CD14-positive monocyte (primary cell): ENCODE results near the gene CFAP97. TPM values are rescaled to one million over a fixed set of nuclear protein-coding genes. Genes with fewer than 3 reads are reported as not detected.

Experiments
- DNase-seq, 3 donors: peaks; one replicate each; pipeline ENCODE4 v3.0.0-alpha.2; 2011 to 2022
- H2AFZ ChIP-seq: 2 replicates; pipeline ENCODE4 v1.6.0; 2012; ENCODE audit warnings: mild to moderate bottlenecking, low read depth, low read length, inconsistent platforms; ENCODE audit not compliant: insufficient read depth, poor library complexity, severe bottlenecking
- H3K27ac ChIP-seq, 2 donors: 1 replicate in 1 of 2; 2 replicates in 1 of 2; pipeline ENCODE4 v1.5.1; 2012 to 2013; ENCODE audit warnings: low read length in 2 of 2, control low read depth in 1 of 2, inconsistent platforms in 1 of 2, low read depth in 1 of 2, mild to moderate bottlenecking in 1 of 2
- H3K27me3 ChIP-seq, 2 donors: one replicate each; pipeline versions ENCODE4 v1.6.0 to v1.6.1; 2011 to 2013; ENCODE audit warnings: low read length in 2 of 2; ENCODE audit not compliant: control insufficient read depth in 2 of 2, insufficient read depth in 2 of 2
- H3K36me3 ChIP-seq, 2 donors: replicated peaks in 1 of 2; 1 replicate in 1 of 2; 2 replicates in 1 of 2; pipeline versions ENCODE4 v1.5.1 to v1.6.1; 2012 to 2013; ENCODE audit warnings: low read length in 2 of 2, control low read depth in 1 of 2, inconsistent platforms in 1 of 2, mild to moderate bottlenecking in 1 of 2; ENCODE audit not compliant: insufficient read depth in 2 of 2, control insufficient read depth in 1 of 2
- H3K4me1 ChIP-seq, 2 donors: 1 replicate in 1 of 2; 2 replicates in 1 of 2; pipeline versions ENCODE4 v1.5.1 to v1.6.1; 2012 to 2013; ENCODE audit warnings: low read length in 2 of 2, control low read depth in 1 of 2, inconsistent platforms in 1 of 2, mild to moderate bottlenecking in 1 of 2, moderate library complexity in 1 of 2; ENCODE audit not compliant: insufficient read depth in 2 of 2, control insufficient read depth in 1 of 2
- H3K4me2 ChIP-seq: replicated peaks from 2 replicates; pipeline ENCODE3; 2012; ENCODE audit warnings: low read length, moderate library complexity, mild to moderate bottlenecking; ENCODE audit not compliant: poor library complexity, severe bottlenecking; ENCODE audit errors: extremely low read depth
- H3K4me3 ChIP-seq, 3 experiments: fragments of 200-600 bp in 1 of 3; sonication (generic) in 1 of 3; replicated peaks in 1 of 3; 1 replicate in 2 of 3; 2 replicates in 1 of 3; pipeline ENCODE4 v1.5.1; 2011 to 2013; ENCODE audit warnings: low read length in 3 of 3, mild to moderate bottlenecking in 3 of 3, control low read depth in 2 of 3, low read depth in 2 of 3, inconsistent platforms in 1 of 3, moderate library complexity in 1 of 3
- H3K79me2 ChIP-seq: 2 replicates; pipeline ENCODE4 v1.6.0; 2012; ENCODE audit warnings: mild to moderate bottlenecking, control low read depth, inconsistent platforms, low read length, moderate library complexity; ENCODE audit not compliant: insufficient read depth
- H3K9ac ChIP-seq: 2 replicates; pipeline ENCODE4 v1.6.0; 2017; ENCODE audit warnings: low read length, mild to moderate bottlenecking; ENCODE audit not compliant: insufficient read depth, poor library complexity, severe bottlenecking
- H3K9me3 ChIP-seq, 2 donors: replicated peaks in 1 of 2; 1 replicate in 1 of 2; 2 replicates in 1 of 2; pipeline versions ENCODE4 v1.5.1 to v1.6.1; 2012 to 2013; ENCODE audit warnings: low read length in 2 of 2, control low read depth in 1 of 2; ENCODE audit not compliant: control insufficient read depth in 1 of 2, insufficient read depth in 1 of 2
- H4K20me1 ChIP-seq: 2 replicates; pipeline ENCODE4 v1.6.0; 2012; ENCODE audit warnings: mild to moderate bottlenecking, low read length, control low read depth, moderate library complexity; ENCODE audit not compliant: insufficient read depth
- H3K27ac Mint-ChIP-seq, 7 donors: one replicate each; pipeline ENCODE4 v1.8.0; 2020; ENCODE audit warnings: mild to moderate bottlenecking in 7 of 7, mixed read lengths in 7 of 7, moderate library complexity in 6 of 7, inconsistent platforms in 2 of 7
- H3K27me3 Mint-ChIP-seq, 3 donors: one replicate each; pipeline ENCODE4 v1.8.0; 2021 to 2022; ENCODE audit warnings: low read depth in 3 of 3, mild to moderate bottlenecking in 3 of 3, mixed read lengths in 3 of 3, moderate library complexity in 3 of 3, inconsistent platforms in 1 of 3
- H3K36me3 Mint-ChIP-seq, 2 donors: one replicate each; pipeline ENCODE4 v1.8.0; 2020; ENCODE audit warnings: mixed read lengths in 2 of 2, inconsistent platforms in 1 of 2, mild to moderate bottlenecking in 1 of 2
- H3K4me1 Mint-ChIP-seq: one replicate; pipeline ENCODE4 v1.8.0; 2020; ENCODE audit warnings: mild to moderate bottlenecking, mixed read lengths
- H3K4me3 Mint-ChIP-seq, 2 donors: one replicate each; pipeline ENCODE4 v1.8.0; 2020; ENCODE audit warnings: mild to moderate bottlenecking in 2 of 2, mixed read lengths in 2 of 2, moderate library complexity in 1 of 2
- H3K9me3 Mint-ChIP-seq, 7 donors: one replicate each; pipeline ENCODE4 v1.8.0; 2020 to 2022; ENCODE audit warnings: mixed read lengths in 7 of 7, mild to moderate bottlenecking in 6 of 7, moderate library complexity in 6 of 7, inconsistent platforms in 2 of 7
- WGBS: methylation state at CpG from one replicate; pipeline ENCODE4 v1.1.5; 2013; ENCODE audit warnings: missing lambda C conversion rate; ENCODE audit not compliant: insufficient coverage; 5-methylcytosine and 5-hydroxymethylcytosine counted together
- intact Hi-C, 2 donors: fragments of 100-400 bp; cut with micrococcal nuclease; formaldehyde crosslinking; loops; one replicate each; pipeline versions ENCODE4 v1.15.0 to v1.15.1; 2023
- polyA plus RNA-seq, 3 donors: library from polyadenylated mRNA; depleted of rRNA in 1 of 3; unstranded in 2 of 3; stranded (reverse) in 1 of 3; fragments of 300-500 nt in 2 of 3; fragments of >200 nt in 1 of 3; fragmentation: Illumina TruSeq in 2 of 3; gene quantifications; 1 replicate in 2 of 3; 2 replicates in 1 of 3; pipeline ENCODE4 v1.2.3, GENCODE V29; 2012 to 2021
- TF ChIP-seq, protein P1 (sequence below): fragments of 200-600 bp; IDR thresholded peaks from one replicate; pipeline ENCODE4 v1.8.0; 2022; ENCODE audit warnings: antibody characterized with exemption, mild to moderate bottlenecking

The CFAP97 gene
- polyA plus RNA-seq, 3 donors = 2.7 to 16.8 (median 12.3) TPM

DNA sequence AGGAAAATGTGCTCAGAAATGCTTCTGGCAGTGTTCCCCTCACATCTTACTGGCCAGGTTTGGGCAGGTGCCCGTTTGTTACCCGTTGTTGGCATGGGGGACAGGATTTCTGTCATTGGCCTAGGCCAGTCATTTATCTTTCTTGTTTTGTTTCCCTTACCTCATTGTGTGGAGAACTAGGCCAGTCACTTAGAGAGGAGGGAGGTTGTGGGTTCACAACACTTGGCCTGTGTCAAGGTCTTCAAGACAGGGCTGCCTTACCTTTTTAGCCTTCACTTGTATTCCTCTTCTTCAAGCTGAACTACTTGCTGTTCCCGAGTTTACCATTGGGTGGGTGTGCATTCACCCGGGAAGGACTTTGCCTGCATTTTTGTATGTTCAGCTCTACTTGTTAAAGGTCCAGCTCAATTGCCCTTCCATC is 23.3 kb upstream of the CFAP97 start:
- no peak for DNase-seq
- H3K4me2 ChIP-seq = no peak overlapping the region
- intact Hi-C loops = no loop called here
- no peaks in the 10 kb centered on the region for H3K36me3 Mint-ChIP-seq
- no peak overlapping the region for H3K4me3 ChIP-seq
- H3K4me1 Mint-ChIP-seq = no peaks in the 10 kb centered on the region
- peaks cover 0 to 4% (median 3%) of the 10 kb centered on the region in 3 donors for H3K27me3 Mint-ChIP-seq
- no peak overlapping the region for H2AFZ ChIP-seq
- peaks cover 0 to 5% (median 0%) of the 10 kb centered on the region in 7 donors for H3K9me3 Mint-ChIP-seq
- H4K20me1 ChIP-seq = no peaks in the 10 kb centered on the region
- WGBS = 71% methylated on average over 3 of the region's 4 CpGs
- H3K36me3 ChIP-seq = no peaks in the 10 kb centered on the region
- H3K4me1 ChIP-seq = no peaks in the 10 kb centered on the region
- H3K27ac Mint-ChIP-seq = no peak overlapping the region
- no peak overlapping the region for H3K9ac ChIP-seq
- no peak overlapping the region for H3K4me3 Mint-ChIP-seq
- TF ChIP-seq, protein P1, sequence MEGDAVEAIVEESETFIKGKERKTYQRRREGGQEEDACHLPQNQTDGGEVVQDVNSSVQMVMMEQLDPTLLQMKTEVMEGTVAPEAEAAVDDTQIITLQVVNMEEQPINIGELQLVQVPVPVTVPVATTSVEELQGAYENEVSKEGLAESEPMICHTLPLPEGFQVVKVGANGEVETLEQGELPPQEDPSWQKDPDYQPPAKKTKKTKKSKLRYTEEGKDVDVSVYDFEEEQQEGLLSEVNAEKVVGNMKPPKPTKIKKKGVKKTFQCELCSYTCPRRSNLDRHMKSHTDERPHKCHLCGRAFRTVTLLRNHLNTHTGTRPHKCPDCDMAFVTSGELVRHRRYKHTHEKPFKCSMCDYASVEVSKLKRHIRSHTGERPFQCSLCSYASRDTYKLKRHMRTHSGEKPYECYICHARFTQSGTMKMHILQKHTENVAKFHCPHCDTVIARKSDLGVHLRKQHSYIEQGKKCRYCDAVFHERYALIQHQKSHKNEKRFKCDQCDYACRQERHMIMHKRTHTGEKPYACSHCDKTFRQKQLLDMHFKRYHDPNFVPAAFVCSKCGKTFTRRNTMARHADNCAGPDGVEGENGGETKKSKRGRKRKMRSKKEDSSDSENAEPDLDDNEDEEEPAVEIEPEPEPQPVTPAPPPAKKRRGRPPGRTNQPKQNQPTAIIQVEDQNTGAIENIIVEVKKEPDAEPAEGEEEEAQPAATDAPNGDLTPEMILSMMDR = no peak
- no peaks in the 10 kb centered on the region for H3K27me3 ChIP-seq
- H3K9me3 ChIP-seq = no peaks in the 10 kb centered on the region
- no peaks in the 10 kb centered on the region for H3K79me2 ChIP-seq
- no peak overlapping the region for H3K27ac ChIP-seq

DNA sequence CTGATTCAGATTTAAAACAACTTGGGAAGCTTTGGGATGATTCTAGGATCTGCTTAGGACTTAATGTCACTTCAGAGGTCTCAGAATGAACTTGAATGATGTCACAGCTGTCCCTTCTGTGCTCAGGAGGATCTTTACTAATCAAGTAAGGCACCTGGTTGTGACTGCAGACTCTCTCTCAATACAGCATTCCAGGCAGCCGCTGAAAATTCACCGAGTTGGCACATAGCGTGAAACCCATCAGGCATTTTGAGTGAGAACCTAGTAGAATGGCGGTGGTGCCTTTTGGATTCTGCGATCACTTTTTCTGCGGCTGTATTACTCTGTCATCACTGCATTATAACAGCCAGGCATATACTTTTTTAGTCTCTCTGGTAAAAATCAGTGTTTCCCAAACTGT is 22.1 kb upstream of the CFAP97 start:
- no peaks in the 10 kb centered on the region for H3K27me3 ChIP-seq
- intact Hi-C loops = no loop called here
- H3K4me3 ChIP-seq = no peak overlapping the region
- Mint-ChIP-seq H3K36me3 (no peaks in the 10 kb centered on the region), H3K4me1 (no peaks in the 10 kb centered on the region), H3K4me3 (no peak overlapping the region), H3K27me3 (peaks cover 2 to 4% (median 3%) of the 10 kb centered on the region in 3 donors), H3K9me3 (peaks cover 0 to 5% (median 2%) of the 10 kb centered on the region in 7 donors), H3K27ac (no peak overlapping the region)
- H3K27ac ChIP-seq = no peak overlapping the region
- no peak overlapping the region for H2AFZ ChIP-seq
- DNase-seq = no peak
- no peaks in the 10 kb centered on the region for H3K79me2 ChIP-seq
- no peak overlapping the region for H3K4me2 ChIP-seq
- no peaks in the 10 kb centered on the region for H4K20me1 ChIP-seq
- H3K4me1 ChIP-seq = no peaks in the 10 kb centered on the region
- H3K9me3 ChIP-seq = no peaks in the 10 kb centered on the region
- no peaks in the 10 kb centered on the region for H3K36me3 ChIP-seq
- TF ChIP-seq, protein P1 = no peak
- no peak overlapping the region for H3K9ac ChIP-seq
- WGBS = 100% methylated on average over 4 of the region's 6 CpGs
